ENCODE measurements around the gene UCK1.

Gene UCK1

DNA sequence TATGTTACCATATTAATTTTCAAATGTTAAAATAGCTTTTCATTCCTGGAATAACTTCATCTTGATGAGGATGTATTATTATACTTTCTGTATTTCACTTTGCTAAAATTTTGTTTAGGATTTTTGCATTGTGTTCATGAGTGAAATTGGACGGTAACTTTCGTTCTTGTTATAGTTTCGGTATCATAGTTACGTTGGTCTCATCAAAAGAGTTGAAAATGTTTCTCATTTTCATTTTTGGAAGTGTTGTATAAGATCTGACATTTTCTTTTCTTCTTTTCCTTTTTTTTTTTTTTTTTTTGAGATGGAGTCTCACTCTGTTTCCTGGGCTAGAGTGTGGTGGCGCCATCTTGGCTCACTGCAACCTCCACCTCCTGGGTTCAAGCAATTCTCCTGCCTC, 34.3 kb upstream of the UCK1 start:
- H3K27ac Mint-ChIP-seq, result no peak overlapping the region
- H3K36me3 Mint-ChIP-seq (ENCODE audit: low read depth), result peaks cover 8% of the 10 kb centered on the region
- TF ChIP-seq, protein P1, sequence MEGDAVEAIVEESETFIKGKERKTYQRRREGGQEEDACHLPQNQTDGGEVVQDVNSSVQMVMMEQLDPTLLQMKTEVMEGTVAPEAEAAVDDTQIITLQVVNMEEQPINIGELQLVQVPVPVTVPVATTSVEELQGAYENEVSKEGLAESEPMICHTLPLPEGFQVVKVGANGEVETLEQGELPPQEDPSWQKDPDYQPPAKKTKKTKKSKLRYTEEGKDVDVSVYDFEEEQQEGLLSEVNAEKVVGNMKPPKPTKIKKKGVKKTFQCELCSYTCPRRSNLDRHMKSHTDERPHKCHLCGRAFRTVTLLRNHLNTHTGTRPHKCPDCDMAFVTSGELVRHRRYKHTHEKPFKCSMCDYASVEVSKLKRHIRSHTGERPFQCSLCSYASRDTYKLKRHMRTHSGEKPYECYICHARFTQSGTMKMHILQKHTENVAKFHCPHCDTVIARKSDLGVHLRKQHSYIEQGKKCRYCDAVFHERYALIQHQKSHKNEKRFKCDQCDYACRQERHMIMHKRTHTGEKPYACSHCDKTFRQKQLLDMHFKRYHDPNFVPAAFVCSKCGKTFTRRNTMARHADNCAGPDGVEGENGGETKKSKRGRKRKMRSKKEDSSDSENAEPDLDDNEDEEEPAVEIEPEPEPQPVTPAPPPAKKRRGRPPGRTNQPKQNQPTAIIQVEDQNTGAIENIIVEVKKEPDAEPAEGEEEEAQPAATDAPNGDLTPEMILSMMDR (IDR thresholded peaks at IDR 0.05), result no peak
- H3K27me3 Mint-ChIP-seq (ENCODE audit: low read depth, poor library complexity), result no peaks in the 10 kb centered on the region
- H3K9me3 Mint-ChIP-seq, result peaks cover 57% of the 10 kb centered on the region
- H3K4me3 Mint-ChIP-seq, result no peak overlapping the region
- no peaks in the 10 kb centered on the region for H3K4me1 Mint-ChIP-seq
- DNase-seq, result no peak

DNA sequence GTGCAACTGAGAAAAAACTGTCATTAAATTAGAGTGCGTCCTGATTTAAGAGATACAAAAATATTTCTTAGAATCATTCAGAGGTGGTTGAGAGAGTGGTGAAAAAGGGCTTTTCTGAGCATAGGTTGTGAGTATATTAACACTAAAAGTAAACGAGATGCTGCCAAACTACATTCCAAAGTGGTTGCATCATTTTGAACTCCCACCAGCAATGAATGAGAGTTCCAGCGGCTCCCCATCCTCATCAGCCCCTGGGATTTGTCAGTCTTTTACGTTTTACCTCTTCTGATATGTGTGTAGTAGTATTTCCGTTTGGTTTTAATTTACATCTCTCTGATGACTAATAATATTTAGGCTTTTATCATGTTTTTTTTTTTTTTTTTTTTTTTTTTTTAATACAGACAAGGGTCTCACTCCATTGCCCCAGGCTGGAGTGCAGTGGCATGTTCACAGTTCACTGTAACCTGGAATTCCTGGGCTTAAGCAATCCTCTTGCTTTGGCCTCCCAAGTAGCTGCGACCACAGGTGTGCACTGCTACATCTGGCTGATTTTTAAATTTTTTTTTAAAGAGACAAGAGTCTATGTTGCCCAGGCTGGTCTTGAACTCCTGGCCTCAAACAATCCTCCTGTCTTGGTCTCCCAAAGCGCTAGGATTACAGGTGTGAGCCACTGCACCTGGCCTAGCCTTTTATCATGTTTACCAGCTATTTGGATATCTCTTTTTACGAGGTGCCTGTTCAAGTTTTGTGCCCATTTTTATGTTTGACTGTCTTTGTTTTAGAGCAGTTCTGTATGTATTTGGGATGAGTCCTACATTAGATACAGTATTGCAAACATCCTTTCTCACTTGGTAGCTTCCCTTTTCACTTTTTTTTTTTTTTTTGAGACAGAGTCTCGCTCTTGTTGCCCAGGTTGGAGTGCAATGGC, 31.2 kb upstream of the UCK1 start:
- DNase-seq, result no peak
- peaks cover 4% of the 10 kb centered on the region for H3K36me3 Mint-ChIP-seq (ENCODE audit: low read depth)
- H3K27ac Mint-ChIP-seq, result no peak overlapping the region
- H3K27me3 Mint-ChIP-seq (ENCODE audit: low read depth, poor library complexity), result peaks cover 3% of the 10 kb centered on the region
- no peaks in the 10 kb centered on the region for H3K4me1 Mint-ChIP-seq
- H3K4me3 Mint-ChIP-seq, result no peak overlapping the region
- TF ChIP-seq, protein P1 (IDR thresholded peaks at IDR 0.05), result no peak
- peaks cover 64% of the 10 kb centered on the region for H3K9me3 Mint-ChIP-seq

DNA sequence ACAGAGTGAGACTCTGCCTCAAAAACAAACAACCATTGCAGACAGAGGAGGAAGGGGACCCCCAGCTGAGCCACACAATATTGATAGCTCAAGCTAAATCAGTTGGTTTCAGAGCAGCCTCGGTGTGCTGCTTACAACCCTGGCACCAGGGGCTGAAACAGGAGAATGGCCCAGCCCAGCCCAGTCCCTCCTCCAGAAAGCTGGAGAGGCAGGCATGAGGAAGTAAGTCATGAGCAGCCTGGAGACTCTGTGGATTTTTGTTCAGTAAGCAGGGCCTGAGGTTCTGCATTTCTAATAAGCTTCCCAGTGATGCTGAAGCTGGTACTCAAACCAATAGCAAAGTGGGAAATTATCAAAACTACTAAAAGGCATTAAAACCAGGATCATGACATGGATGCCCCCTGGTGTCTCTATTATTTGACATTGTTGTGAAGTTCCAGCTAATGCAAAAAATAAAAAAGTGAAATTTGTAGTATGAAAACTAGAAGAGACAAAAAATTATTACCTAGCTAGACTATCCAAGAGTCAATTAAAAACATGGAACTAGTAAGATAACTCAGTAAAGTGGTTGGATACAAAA, 28.4 kb upstream of the UCK1 start:
- Mint-ChIP-seq H3K36me3 (ENCODE audit: low read depth) (peaks cover 4% of the 10 kb centered on the region), H3K9me3 (peaks cover 55% of the 10 kb centered on the region)

DNA sequence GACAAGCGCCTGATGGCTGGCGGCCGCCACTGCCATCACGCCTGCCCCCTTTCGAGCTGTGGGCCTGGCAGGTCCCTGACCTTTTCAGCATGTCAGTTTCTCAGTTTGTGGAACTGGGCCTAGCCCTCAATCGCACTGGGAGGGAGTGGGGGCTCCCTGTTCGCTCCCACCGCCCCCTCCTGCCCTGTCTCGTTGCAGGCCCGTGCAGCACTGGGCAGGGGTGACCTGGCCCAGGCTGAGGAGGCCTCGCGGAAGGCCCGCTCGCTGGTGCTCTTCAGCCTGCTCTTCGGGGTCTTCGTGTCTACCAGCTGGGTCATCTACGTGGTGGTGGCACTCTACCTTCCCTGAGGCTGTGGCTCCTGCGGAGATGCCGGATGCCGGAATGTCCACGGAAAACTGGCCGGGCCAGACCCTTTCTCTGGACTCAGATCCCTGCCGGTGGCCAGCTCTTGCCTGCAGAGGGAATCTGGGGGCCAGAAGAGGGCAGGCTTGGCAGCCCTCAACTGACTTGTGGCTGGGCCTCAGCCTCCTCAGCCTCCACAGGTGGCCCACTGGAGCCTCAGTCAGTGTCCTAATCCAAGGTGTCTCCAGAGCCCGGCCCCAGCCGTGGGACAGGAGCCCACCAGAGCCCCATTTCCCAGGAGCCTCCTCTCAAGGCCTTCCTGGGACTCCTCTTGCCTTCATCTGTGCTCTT, 26.9 kb upstream of the UCK1 start:
- DNase-seq, result no peak
- Mint-ChIP-seq H3K4me1 (peaks cover 4% of the 10 kb centered on the region), H3K27me3 (ENCODE audit: low read depth, poor library complexity) (peaks cover 43% of the 10 kb centered on the region), H3K27ac (no peak overlapping the region), H3K4me3 (no peak overlapping the region), H3K9me3 (peaks cover 44% of the 10 kb centered on the region), H3K36me3 (ENCODE audit: low read depth) (peaks cover 4% of the 10 kb centered on the region)
- TF ChIP-seq, protein P1 (IDR thresholded peaks at IDR 0.05), result no peak

More for the DNA sequence above, 28.4 kb upstream of the UCK1 start:
- Mint-ChIP-seq H3K27ac (no peak overlapping the region), H3K4me3 (no peak overlapping the region), H3K4me1 (no peaks in the 10 kb centered on the region), H3K27me3 (ENCODE audit: low read depth, poor library complexity) (peaks cover 29% of the 10 kb centered on the region)
- DNase-seq, result no peak
- TF ChIP-seq, protein P1 (IDR thresholded peaks at IDR 0.05), result no peak

DNA sequence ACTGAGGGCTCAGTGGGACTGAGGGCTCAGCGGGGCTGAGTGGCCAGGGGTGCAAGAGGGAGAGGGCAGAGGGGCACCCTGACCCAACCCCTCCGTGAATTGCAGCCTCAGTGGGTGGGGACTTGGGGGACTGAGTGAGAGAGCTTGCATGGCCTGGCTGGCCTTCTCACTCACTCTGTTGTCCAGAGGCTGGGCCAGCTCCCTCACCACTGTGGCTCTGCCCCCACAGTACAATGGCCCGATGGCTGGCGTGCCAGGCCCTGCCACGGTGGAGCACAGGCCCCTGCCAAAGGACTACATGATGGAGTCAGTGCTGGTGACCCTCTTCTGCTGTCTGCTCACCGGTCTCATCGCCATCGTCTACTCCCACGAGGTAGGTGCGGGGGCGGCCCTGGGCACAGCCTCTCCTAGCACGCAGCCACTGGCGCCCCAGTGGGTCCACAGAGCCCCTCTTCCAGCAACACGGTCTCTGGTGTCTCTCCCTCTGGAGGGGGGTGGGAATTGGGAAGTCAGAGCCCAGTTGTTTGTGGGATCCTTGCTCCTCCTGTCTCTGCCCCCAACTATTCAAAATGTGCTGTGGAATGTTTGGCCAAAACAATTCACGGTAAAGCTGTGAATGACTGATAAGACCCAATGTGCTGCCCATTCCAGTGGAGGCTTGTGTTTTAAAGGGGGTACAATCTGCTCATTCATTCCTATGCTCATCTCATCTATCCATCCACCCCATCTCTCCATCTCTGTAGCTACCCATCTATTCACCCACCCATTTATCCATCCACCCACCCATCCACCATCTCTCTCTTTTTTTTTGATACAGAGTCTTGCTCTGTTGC, 25.0 kb upstream of the UCK1 start:
- no peak for DNase-seq
- TF ChIP-seq, protein P1 (IDR thresholded peaks at IDR 0.05), result no peak
- Mint-ChIP-seq H3K27ac (no peak overlapping the region), H3K4me3 (no peak overlapping the region), H3K9me3 (peaks cover 33% of the 10 kb centered on the region), H3K4me1 (peaks cover 8% of the 10 kb centered on the region), H3K36me3 (ENCODE audit: low read depth) (peaks cover 8% of the 10 kb centered on the region), H3K27me3 (ENCODE audit: low read depth, poor library complexity) (peaks cover 55% of the 10 kb centered on the region)

Measured in nephron progenitor cell (in vitro differentiated cells).